A549 (cell line): ENCODE results near the gene TRIM38. TPM values are rescaled to one million over a fixed set of nuclear protein-coding genes. Genes with fewer than 3 reads are reported as not detected.
"Not testable (repeated sequence)": the region's sequence is repeated elsewhere in the genome, so short reads cannot be mapped to it uniquely, and the experiment has no call there.

Experiments used
- ATAC-seq, 2 experiments: fragments of 200-7000 bp in 1 of 2; fragments of >200 bp in 1 of 2; cut with Nextera tagmentation in 1 of 2; cut with Tn5 transposase in 1 of 2; 3 replicates each; pipeline versions ENCODE4 v1.8.0 to v1.9.1; 2018 to 2020; ENCODE audit warnings: mild to moderate bottlenecking in 1 of 2, moderate library complexity in 1 of 2
- CTCF ChIA-PET: fragments of 300-600 bp; sonication (Branson Sonifier 250); formaldehyde crosslinking; extraction: SDS; loops from one replicate; lab custom pipeline; 2021; ENCODE audit warnings: antibody characterized with exemption, inconsistent platforms; lab: Yijun Ruan, JAX
- POLR2A ChIA-PET: fragments of 350-600 bp; formaldehyde crosslinking; extraction: SDS; loops from one replicate; lab custom pipeline; 2021; ENCODE audit warnings: antibody characterized with exemption, inconsistent platforms; lab: Yijun Ruan, JAX
- DNase-seq, 2 experiments: peaks; one replicate each; pipeline versions ENCODE4 v3.0.0 to v3.0.0-alpha.2; 2011 to 2016; ENCODE audit warnings: low read depth in 1 of 2, low spot score in 1 of 2
- FAIRE-seq: peaks from 2 replicates; lab custom pipeline; 2011; peaks lifted over from hg19 to GRCh38; lab: Jason Lieb, UNC
- H3K27ac ChIP-seq, 2 experiments: fragments of >200 bp; sonication (Bioruptor Twin); formaldehyde crosslinking; 3 replicates each; pipeline ENCODE4 v1.5.1; 2016 to 2017
- H3K4me1 ChIP-seq: fragments of >200 bp; sonication (Bioruptor Twin); formaldehyde crosslinking; 3 replicates; pipeline ENCODE4 v1.6.1; 2016
- H3K4me2 ChIP-seq: fragments of >200 bp; sonication (Bioruptor Twin); formaldehyde crosslinking; 3 replicates; pipeline ENCODE4 v1.6.1; 2016
- H3K4me3 ChIP-seq: fragments of >200 bp; sonication (Bioruptor Twin); formaldehyde crosslinking; 3 replicates; pipeline ENCODE4 v1.5.1; 2016
- H3K9me3 ChIP-seq: fragments of >200 bp; sonication (Bioruptor Twin); formaldehyde crosslinking; 3 replicates; pipeline ENCODE4 v1.6.1; 2016
- CHD2 ChIP-seq: fragments of 150-350 bp; IDR thresholded peaks from 2 replicates; pipeline ENCODE4 v1.6.1; 2014; ENCODE audit warnings: low read length; ENCODE audit not compliant: partially characterized antibody
- ELK1 ChIP-seq: fragments of 150-350 bp; IDR thresholded peaks from 2 replicates; pipeline ENCODE4 v1.6.1; 2014; ENCODE audit warnings: low read depth, mild to moderate bottlenecking, low read length
- ESRRA ChIP-seq: fragments of 150-350 bp; IDR thresholded peaks from 2 replicates; pipeline ENCODE4 v1.6.1; 2014; ENCODE audit warnings: mild to moderate bottlenecking, low read length, borderline replicate concordance
- FOSL2 ChIP-seq, 2 experiments: fragments of 450-650 bp in 1 of 2; fragments of >200 bp in 1 of 2; sonication (Bioruptor Twin) in 1 of 2; formaldehyde crosslinking; IDR thresholded peaks; 2 replicates each; pipeline versions ENCODE4 v1.5.0 to v1.6.1; 2016 to 2020; ENCODE audit warnings: mild to moderate bottlenecking in 1 of 2, moderate library complexity in 1 of 2
- FOXS1 ChIP-seq: fragments of 250-450 bp; sonication (Bioruptor Pico); IDR thresholded peaks from 2 replicates; pipeline ENCODE4 v1.5.0; 2020; ENCODE audit warnings: mild to moderate bottlenecking, moderate library complexity
- HEYL ChIP-seq: fragments of 250-450 bp; sonication (Bioruptor Pico); IDR thresholded peaks from 2 replicates; pipeline ENCODE4 v1.8.0; 2021; ENCODE audit warnings: mild to moderate bottlenecking, moderate library complexity
- MAFK ChIP-seq: fragments of 450-650 bp; IDR thresholded peaks from 2 replicates; pipeline ENCODE4 v1.6.1; 2014; ENCODE audit not compliant: partially characterized antibody
- MAZ ChIP-seq: fragments of 150-350 bp; IDR thresholded peaks from 2 replicates; pipeline ENCODE4 v1.6.1; 2014; ENCODE audit warnings: antibody characterized with exemption, low read depth, low read length, borderline replicate concordance
- NPAS2 ChIP-seq: fragments of 250-450 bp; sonication (Bioruptor Pico); IDR thresholded peaks from 2 replicates; pipeline ENCODE4 v1.8.0; 2022; ENCODE audit warnings: mild to moderate bottlenecking, moderate library complexity, borderline replicate concordance
- NR3C1 ChIP-seq: fragments of >200 bp; sonication (Bioruptor Twin); formaldehyde crosslinking; IDR thresholded peaks from 3 replicates; pipeline ENCODE4 v1.6.1; 2017
- POLR2A ChIP-seq: IDR thresholded peaks from 2 replicates; pipeline ENCODE4 v1.6.1; 2012; ENCODE audit warnings: mild to moderate bottlenecking, low read length
- USF2 ChIP-seq: fragments of 450-650 bp; IDR thresholded peaks from 2 replicates; pipeline ENCODE4 v1.6.1; 2014; ENCODE audit warnings: antibody characterized with exemption
- ZC3H11A ChIP-seq: fragments of 450-650 bp; IDR thresholded peaks from 2 replicates; pipeline ENCODE4 v1.6.1; 2014; ENCODE audit warnings: antibody characterized with exemption, mild to moderate bottlenecking
- ZSCAN20 ChIP-seq: fragments of 250-450 bp; sonication (Bioruptor Pico); IDR thresholded peaks from 2 replicates; pipeline ENCODE4 v1.8.0; 2022; ENCODE audit warnings: mild to moderate bottlenecking, moderate library complexity
- WGBS: methylation state at CpG from one replicate; pipeline ENCODE4 v1.1.6; 2017; ENCODE audit errors: missing lambda C conversion rate; 5-methylcytosine and 5-hydroxymethylcytosine counted together
- polyA plus RNA-seq, 4 experiments: library from polyadenylated mRNA; depleted of rRNA in 3 of 4; stranded (reverse); fragments of >200 nt; fragmentation: RNase III in 1 of 4; extraction: RNeasy Plus Mini Kit Qiagen cat#74134 plus additional on column Dnase treatment in 1 of 4; gene quantifications; 2 replicates in 3 of 4; 3 replicates in 1 of 4; pipeline ENCODE4 v1.2.3, GENCODE V29; 2011 to 2017
- TF ChIP-seq, protein P1 (sequence below): fragments of 200-600 bp; sonication (generic); IDR thresholded peaks from 2 replicates; pipeline ENCODE4 v1.6.1; 2016; ENCODE audit warnings: antibody characterized with exemption, mild to moderate bottlenecking, moderate library complexity
- TF ChIP-seq, protein P2 (sequence below): IDR thresholded peaks from 2 replicates; pipeline ENCODE4 v1.6.1; 2012; ENCODE audit warnings: low read depth, borderline replicate concordance

TRIM38 gene
- polyA plus RNA-seq, 2 of the 4 experiments (the other 2 are of a cell fraction) = 1.7 to 3.4 TPM

- no peaks in the 10 kb centered on the region for H3K9me3 ChIP-seq
- ChIA-PET POLR2A (interaction anchor here (3.6 kb wide), 1 partner anchor 12 kb away, joined by 21 read pairs; a partner anchor contains a TSS), CTCF (interaction anchor here (1.3 kb wide), 1 partner anchor 16 kb away, joined by 5 read pairs; no protein-coding TSS in a partner anchor)
- no peak for ATAC-seq
- no peak for FAIRE-seq
- no peak overlapping the region for H3K27ac ChIP-seq
- no peak for DNase-seq
- H3K4me3 ChIP-seq = no peak overlapping the region
- no peak for TF ChIP-seq USF2
- TF ChIP-seq MAZ = no peak
- no peak for TF ChIP-seq ZC3H11A
- TF ChIP-seq ZSCAN20 (CRISPR knock-in tag) = no peak
- no peaks in the 10 kb centered on the region for H3K4me1 ChIP-seq
- WGBS = 54% methylated on average over 3 of the region's 3 CpGs
- H3K4me2 ChIP-seq = no peak overlapping the region
Measured at GRCh38 chr6:26008470-26008869, 45.9 kb downstream of the TRIM38 start.

- POLR2A ChIA-PET = interaction anchor here (3.6 kb wide), 1 partner anchor 11 kb away, joined by 21 read pairs; a partner anchor contains a TSS
- Histone ChIP-seq H3K9me3 (no peaks in the 10 kb centered on the region), H3K4me1 (no peaks in the 10 kb centered on the region), H3K4me2 (no peak overlapping the region), H3K4me3 (no peak overlapping the region), H3K27ac (no peak overlapping the region)
- no peak for DNase-seq
- WGBS = 87% methylated on average over 4 of the region's 4 CpGs
- ATAC-seq = no peak
- CTCF ChIA-PET = interaction anchor here (1.3 to 1.8 kb wide), 2 partner anchors 9 to 17 kb away, joined by 5 to 7 read pairs; no protein-coding TSS in a partner anchor
- no peak for FAIRE-seq
- TF ChIP-seq, protein P1, sequence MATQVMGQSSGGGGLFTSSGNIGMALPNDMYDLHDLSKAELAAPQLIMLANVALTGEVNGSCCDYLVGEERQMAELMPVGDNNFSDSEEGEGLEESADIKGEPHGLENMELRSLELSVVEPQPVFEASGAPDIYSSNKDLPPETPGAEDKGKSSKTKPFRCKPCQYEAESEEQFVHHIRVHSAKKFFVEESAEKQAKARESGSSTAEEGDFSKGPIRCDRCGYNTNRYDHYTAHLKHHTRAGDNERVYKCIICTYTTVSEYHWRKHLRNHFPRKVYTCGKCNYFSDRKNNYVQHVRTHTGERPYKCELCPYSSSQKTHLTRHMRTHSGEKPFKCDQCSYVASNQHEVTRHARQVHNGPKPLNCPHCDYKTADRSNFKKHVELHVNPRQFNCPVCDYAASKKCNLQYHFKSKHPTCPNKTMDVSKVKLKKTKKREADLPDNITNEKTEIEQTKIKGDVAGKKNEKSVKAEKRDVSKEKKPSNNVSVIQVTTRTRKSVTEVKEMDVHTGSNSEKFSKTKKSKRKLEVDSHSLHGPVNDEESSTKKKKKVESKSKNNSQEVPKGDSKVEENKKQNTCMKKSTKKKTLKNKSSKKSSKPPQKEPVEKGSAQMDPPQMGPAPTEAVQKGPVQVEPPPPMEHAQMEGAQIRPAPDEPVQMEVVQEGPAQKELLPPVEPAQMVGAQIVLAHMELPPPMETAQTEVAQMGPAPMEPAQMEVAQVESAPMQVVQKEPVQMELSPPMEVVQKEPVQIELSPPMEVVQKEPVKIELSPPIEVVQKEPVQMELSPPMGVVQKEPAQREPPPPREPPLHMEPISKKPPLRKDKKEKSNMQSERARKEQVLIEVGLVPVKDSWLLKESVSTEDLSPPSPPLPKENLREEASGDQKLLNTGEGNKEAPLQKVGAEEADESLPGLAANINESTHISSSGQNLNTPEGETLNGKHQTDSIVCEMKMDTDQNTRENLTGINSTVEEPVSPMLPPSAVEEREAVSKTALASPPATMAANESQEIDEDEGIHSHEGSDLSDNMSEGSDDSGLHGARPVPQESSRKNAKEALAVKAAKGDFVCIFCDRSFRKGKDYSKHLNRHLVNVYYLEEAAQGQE = no peak
- TF ChIP-seq NR3C1 = no peak
- no peak for TF ChIP-seq NPAS2 (CRISPR knock-in tag)
- no peak for TF ChIP-seq HEYL (CRISPR knock-in tag)
- no peak for TF ChIP-seq POLR2A
- TF ChIP-seq FOXS1 (CRISPR knock-in tag) = no peak
- no peak for TF ChIP-seq MAFK
- TF ChIP-seq ELK1 = no peak
- TF ChIP-seq, protein P2, sequence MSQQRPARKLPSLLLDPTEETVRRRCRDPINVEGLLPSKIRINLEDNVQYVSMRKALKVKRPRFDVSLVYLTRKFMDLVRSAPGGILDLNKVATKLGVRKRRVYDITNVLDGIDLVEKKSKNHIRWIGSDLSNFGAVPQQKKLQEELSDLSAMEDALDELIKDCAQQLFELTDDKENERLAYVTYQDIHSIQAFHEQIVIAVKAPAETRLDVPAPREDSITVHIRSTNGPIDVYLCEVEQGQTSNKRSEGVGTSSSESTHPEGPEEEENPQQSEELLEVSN = no peak
- TF ChIP-seq FOSL2 (IDR thresholded peaks at IDR 0.05) = no peak
- TF ChIP-seq FOSL2 (CRISPR knock-in tag; IDR thresholded peaks at IDR 0.05) = no peak
- TF ChIP-seq CHD2 = no peak
Measured at GRCh38 chr6:26009817-26010216, 47.2 kb downstream of the TRIM38 start.

DNA sequence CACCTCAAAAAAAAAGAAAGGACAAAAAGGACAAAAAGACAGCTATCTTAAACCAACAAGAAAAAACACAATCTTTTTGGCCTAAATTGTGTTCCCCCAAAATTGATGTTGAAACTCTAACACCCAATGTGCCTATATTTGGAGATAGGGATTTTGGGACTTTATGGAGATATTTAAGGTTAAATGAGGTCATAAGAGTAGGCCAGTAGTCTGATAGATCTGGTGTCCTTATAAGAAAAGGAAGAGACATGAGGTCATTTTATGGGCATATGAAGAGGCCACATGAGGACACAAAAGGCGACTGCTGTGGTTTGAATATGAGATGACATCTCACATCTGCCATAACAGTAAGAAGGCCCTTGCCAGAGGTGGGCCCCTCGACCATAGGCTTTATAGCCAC is 49.5 kb downstream of the TRIM38 start:
- H3K4me2 ChIP-seq = no peak overlapping the region
- H3K4me3 ChIP-seq = no peak overlapping the region
- ChIA-PET CTCF (interaction anchor here (1.5 to 1.7 kb wide), 3 partner anchors 9 to 20 kb away, joined by 5 to 6 read pairs (median 6); no protein-coding TSS in a partner anchor), POLR2A (interaction anchor here (1.0 to 3.6 kb wide), 2 partner anchors 9 to 11 kb away, joined by 3 to 21 read pairs; a partner anchor contains a TSS)
- ATAC-seq (no peak), DNase-seq (no peak), FAIRE-seq (no peak)
- TF ChIP-seq, protein P1 = no peak
- TF ChIP-seq ESRRA = no peak
- H3K9me3 ChIP-seq = no peaks in the 10 kb centered on the region
- no peak overlapping the region for H3K27ac ChIP-seq
- WGBS = 66% methylated on average over 2 of the region's 2 CpGs
- H3K4me1 ChIP-seq = no peaks in the 10 kb centered on the region

DNA sequence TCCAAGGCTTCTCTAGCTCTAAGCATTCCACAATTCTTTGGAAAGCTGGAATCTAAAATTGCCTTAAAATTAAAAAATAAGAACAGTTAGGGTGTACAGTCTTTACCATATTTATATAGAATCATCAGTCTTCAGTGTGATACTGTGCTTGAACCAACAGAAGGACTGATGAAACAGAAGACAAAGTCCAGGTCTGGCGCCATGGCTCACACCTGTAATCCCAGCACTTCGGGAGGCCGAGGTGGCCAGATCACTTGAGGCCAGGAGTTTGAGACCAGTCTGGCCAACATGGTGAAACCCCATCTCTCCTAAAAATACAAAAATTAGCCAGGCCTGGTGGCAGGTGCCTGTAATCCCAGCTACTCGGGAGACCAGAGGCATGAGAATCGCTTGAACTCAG is 51.8 kb downstream of the TRIM38 start:
- FAIRE-seq, H3K9me3 ChIP-seq, POLR2A ChIA-PET, DNase-seq, ATAC-seq, H3K4me1 ChIP-seq, H3K27ac ChIP-seq, H3K4me3 ChIP-seq, H3K4me2 ChIP-seq: not testable (repeated sequence)
- WGBS = 92% methylated on average over 5 of the region's 5 CpGs
- CTCF ChIA-PET = interaction anchor here (1.2 to 9.9 kb wide), 2 partner anchors 11 to 22 kb away, joined by 3 to 85 read pairs; no protein-coding TSS in a partner anchor
